ENCODE measurements around the gene FIS1. TPM values are rescaled to one million over a fixed set of nuclear protein-coding genes. Genes with fewer than 3 reads are reported as not detected.

The FIS1 gene
- total and polyA plus RNA-seq, 10 of the 15 experiments (the other 5 are each of a cell fraction or from before 2014, with no cell fraction given) = 83.4 to 149 (median 108) TPM

DNA sequence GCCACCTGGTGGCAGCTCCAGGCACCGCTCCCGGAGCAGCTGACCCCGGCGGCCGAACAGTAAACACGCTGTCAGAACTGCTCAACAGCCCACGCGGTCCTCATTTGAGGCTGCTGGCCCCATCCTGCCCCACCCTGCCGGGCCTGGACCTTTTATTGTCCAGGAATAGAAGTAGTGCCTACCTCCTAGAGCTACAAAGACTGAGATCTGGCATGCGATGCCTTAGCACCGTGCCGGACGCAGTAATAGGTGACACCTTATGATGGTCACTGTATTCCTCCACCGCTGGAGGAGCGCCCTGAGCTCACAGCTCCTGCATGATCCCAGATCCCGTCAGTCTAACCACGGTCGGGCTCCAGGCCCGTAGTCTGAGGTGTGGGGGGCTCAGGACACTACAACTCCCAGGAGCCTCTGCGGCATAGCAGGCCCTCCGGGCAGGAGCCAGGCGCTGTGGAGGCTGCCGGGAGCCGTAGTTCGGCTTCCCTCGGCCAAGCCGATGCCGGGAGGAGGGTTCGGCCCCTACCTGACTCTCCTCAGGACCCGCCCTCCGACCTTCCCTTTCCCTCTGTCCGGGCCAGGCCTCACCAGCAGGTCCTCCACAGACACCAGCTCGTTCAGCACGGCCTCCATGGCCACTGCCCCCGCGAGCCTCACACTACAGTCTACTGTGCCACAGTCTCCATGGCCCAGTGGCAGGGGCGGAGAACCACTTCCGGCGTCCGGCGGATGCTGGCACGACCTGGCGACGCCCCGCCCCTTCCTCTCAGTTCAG lies at the start of gene FIS1 (continued):
- TF ChIP-seq, protein P1, sequence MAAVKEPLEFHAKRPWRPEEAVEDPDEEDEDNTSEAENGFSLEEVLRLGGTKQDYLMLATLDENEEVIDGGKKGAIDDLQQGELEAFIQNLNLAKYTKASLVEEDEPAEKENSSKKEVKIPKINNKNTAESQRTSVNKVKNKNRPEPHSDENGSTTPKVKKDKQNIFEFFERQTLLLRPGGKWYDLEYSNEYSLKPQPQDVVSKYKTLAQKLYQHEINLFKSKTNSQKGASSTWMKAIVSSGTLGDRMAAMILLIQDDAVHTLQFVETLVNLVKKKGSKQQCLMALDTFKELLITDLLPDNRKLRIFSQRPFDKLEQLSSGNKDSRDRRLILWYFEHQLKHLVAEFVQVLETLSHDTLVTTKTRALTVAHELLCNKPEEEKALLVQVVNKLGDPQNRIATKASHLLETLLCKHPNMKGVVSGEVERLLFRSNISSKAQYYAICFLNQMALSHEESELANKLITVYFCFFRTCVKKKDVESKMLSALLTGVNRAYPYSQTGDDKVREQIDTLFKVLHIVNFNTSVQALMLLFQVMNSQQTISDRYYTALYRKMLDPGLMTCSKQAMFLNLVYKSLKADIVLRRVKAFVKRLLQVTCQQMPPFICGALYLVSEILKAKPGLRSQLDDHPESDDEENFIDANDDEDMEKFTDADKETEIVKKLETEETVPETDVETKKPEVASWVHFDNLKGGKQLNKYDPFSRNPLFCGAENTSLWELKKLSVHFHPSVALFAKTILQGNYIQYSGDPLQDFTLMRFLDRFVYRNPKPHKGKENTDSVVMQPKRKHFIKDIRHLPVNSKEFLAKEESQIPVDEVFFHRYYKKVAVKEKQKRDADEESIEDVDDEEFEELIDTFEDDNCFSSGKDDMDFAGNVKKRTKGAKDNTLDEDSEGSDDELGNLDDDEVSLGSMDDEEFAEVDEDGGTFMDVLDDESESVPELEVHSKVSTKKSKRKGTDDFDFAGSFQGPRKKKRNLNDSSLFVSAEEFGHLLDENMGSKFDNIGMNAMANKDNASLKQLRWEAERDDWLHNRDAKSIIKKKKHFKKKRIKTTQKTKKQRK (IDR thresholded peaks at IDR 0.05; ENCODE audit: low read depth, low read length) = no peak
- no peak for TF ChIP-seq EZH2 (IDR thresholded peaks at IDR 0.05; ENCODE audit: borderline replicate concordance, control insufficient read depth, low read depth, low read length)
- no peak for TF ChIP-seq BCL11A (IDR thresholded peaks at IDR 0.05; ENCODE audit: low read depth, low read length)
- TF ChIP-seq, protein P2, sequence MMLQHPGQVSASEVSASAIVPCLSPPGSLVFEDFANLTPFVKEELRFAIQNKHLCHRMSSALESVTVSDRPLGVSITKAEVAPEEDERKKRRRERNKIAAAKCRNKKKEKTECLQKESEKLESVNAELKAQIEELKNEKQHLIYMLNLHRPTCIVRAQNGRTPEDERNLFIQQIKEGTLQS (IDR thresholded peaks at IDR 0.05; ENCODE audit: borderline replicate concordance, extremely low read depth, low read depth, low read length) = 0 out of 2 replicates have a peak, but pooled peaks have one; percentile 27
- no peak for TF ChIP-seq IRF5 (IDR thresholded peaks at IDR 0.05; ENCODE audit: borderline replicate concordance)
- TF ChIP-seq, protein P3, sequence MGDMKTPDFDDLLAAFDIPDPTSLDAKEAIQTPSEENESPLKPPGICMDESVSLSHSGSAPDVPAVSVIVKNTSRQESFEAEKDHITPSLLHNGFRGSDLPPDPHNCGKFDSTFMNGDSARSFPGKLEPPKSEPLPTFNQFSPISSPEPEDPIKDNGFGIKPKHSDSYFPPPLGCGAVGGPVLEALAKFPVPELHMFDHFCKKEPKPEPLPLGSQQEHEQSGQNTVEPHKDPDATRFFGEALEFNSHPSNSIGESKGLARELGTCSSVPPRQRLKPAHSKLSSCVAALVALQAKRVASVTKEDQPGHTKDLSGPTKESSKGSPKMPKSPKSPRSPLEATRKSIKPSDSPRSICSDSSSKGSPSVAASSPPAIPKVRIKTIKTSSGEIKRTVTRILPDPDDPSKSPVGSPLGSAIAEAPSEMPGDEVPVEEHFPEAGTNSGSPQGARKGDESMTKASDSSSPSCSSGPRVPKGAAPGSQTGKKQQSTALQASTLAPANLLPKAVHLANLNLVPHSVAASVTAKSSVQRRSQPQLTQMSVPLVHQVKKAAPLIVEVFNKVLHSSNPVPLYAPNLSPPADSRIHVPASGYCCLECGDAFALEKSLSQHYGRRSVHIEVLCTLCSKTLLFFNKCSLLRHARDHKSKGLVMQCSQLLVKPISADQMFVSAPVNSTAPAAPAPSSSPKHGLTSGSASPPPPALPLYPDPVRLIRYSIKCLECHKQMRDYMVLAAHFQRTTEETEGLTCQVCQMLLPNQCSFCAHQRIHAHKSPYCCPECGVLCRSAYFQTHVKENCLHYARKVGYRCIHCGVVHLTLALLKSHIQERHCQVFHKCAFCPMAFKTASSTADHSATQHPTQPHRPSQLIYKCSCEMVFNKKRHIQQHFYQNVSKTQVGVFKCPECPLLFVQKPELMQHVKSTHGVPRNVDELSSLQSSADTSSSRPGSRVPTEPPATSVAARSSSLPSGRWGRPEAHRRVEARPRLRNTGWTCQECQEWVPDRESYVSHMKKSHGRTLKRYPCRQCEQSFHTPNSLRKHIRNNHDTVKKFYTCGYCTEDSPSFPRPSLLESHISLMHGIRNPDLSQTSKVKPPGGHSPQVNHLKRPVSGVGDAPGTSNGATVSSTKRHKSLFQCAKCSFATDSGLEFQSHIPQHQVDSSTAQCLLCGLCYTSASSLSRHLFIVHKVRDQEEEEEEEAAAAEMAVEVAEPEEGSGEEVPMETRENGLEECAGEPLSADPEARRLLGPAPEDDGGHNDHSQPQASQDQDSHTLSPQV (IDR thresholded peaks at IDR 0.05) = no peak
- TF ChIP-seq DPF2 (IDR thresholded peaks at IDR 0.05) = peak; percentile 54
- peak; percentile 68; the same call in 1 of the 2 replicates for TF ChIP-seq TCF12 (IDR thresholded peaks at IDR 0.05; ENCODE audit: low read depth, low read length)
- TF ChIP-seq POLR2AphosphoS5 (IDR thresholded peaks at IDR 0.05; ENCODE audit: low read length) = peak; percentile 83
- TF ChIP-seq SKIL (IDR thresholded peaks at IDR 0.05; ENCODE audit: low read depth, poor library complexity, severe bottlenecking) = no peak
- TF ChIP-seq RBBP5 (conservative IDR thresholded peaks at IDR 0.05) = no peak
- TF ChIP-seq ATF2 (IDR thresholded peaks at IDR 0.05; ENCODE audit: low read length) = no peak
- no peak for TF ChIP-seq STAT3 (IDR thresholded peaks at IDR 0.05; ENCODE audit: low read depth, low read length)
- peak; percentile 59 for TF ChIP-seq BACH1 (IDR thresholded peaks at IDR 0.05; ENCODE audit: borderline replicate concordance)
- peak; percentile 35 for TF ChIP-seq RELA (IDR thresholded peaks at IDR 0.05; ENCODE audit: borderline replicate concordance, partially characterized antibody)
- no peak for TF ChIP-seq PAX5 (IDR thresholded peaks at IDR 0.05; ENCODE audit: borderline replicate concordance, low read depth, low read length)
